GM12873 (cell line): ENCODE data around the gene FREY1.

Experiments
- TF ChIP-seq, protein P1 (sequence below): IDR thresholded peaks from 2 replicates; pipeline ENCODE4 v1.5.1; 2012; ENCODE audit warnings: low read depth, mild to moderate bottlenecking, moderate library complexity, low read length, control low read depth; ENCODE audit not compliant: insufficient read depth; ENCODE audit errors: missing control alignments

FREY1 gene

DNA sequence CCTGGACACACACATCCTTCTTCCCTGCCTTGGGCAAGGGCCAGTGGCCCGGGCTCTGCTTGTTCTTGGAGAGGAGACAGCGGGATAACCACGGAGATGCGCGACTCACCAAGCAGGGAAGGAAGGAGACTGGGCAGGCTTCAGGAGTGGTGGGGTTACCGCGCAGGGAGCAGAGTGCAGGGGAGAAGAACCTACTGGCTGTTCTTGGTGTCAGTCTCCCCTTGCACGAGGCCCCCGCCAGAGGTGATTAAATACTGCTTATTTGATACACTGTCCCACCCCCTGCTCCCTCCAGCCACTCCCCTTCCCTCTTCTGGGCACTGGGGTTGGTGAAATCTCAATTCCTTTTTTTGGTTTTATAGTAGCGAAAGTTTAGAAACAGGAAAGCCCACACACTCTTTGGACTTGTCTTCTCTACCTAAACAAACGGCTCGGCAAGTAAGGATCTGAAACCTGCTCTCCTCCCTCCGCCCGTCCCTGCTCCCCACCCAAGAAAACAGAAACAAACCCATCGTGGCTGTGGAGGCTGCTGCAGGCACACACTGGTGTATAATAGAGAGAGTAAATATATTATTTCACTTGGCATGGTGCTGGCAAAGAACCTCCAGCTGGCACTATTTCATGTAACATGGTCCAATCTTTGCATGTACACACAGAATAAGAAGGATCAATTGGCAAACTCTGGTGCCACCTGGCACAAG is 26.2 kb upstream of the FREY1 start:
- TF ChIP-seq, protein P1, sequence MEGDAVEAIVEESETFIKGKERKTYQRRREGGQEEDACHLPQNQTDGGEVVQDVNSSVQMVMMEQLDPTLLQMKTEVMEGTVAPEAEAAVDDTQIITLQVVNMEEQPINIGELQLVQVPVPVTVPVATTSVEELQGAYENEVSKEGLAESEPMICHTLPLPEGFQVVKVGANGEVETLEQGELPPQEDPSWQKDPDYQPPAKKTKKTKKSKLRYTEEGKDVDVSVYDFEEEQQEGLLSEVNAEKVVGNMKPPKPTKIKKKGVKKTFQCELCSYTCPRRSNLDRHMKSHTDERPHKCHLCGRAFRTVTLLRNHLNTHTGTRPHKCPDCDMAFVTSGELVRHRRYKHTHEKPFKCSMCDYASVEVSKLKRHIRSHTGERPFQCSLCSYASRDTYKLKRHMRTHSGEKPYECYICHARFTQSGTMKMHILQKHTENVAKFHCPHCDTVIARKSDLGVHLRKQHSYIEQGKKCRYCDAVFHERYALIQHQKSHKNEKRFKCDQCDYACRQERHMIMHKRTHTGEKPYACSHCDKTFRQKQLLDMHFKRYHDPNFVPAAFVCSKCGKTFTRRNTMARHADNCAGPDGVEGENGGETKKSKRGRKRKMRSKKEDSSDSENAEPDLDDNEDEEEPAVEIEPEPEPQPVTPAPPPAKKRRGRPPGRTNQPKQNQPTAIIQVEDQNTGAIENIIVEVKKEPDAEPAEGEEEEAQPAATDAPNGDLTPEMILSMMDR: no peak

DNA sequence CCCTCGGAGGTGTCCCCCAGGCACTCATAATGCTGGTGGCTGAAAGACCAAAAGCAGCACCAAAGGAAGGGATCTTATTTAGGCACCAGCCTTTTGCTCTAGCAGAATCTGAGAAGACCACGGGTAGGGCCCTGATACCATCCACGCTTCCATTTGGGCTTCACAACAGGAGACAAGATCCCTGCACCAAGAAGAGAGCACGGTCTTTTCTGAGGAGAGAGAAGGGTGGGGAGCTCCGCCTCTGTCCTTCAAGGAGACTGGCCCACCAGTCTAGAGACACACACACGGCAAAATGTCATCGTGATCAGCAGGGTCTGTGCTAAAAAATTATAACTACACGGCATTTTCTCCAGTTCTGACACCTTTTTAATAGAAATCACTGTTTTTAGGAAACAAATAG is 25.1 kb upstream of the FREY1 start:
- TF ChIP-seq, protein P1: no peak

DNA sequence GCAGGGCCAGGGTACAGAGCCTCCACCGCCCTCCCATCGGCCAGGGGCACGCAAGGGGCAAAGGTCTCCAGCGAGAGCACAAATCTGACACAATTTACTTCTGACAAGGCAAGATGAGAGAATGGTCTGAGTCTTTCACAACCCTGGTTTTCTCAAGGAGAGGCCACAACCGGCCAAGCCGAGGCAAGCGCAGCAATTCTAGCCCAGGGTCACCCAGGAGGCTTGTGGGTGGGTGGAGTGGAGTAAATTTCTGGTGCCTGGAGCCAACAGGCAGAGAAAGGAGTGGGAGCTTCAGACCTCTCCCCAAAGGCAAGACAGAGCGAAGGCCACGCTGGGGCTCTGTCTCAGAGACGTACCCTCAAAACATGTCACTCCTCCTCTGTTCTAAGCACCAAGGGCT is 24.7 kb upstream of the FREY1 start:
- TF ChIP-seq, protein P1: no peak

DNA sequence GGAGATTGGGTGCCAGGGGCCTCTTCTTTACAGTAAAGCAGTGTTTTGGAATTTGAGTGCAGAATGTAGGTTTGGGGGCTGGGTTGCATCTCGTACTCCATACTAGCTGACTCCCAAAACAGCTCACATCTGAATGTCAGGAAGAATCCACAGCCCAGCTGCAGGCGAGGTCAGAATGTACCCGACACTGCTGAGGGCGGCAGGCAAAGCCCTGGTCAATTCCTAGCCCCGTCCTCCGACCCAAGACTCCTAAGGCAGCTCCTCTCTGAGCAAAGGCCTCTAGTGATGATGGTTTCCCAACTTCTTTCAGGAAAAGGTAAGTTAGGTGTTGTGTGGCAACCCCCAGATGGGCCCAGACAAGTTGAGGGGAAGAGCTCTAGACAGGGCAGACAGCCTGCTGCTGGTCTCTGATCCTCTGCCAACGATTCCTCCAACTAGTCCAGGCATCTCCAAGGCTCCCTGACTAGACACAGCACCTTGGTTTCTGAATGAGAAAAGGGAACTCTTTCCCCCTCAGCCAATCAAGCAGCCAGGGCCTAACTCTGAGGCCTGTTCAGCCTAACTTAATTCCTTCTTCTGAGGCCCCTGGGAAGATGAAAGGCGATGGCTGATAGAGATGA is 24.0 kb upstream of the FREY1 start:
- TF ChIP-seq, protein P1: no peak

DNA sequence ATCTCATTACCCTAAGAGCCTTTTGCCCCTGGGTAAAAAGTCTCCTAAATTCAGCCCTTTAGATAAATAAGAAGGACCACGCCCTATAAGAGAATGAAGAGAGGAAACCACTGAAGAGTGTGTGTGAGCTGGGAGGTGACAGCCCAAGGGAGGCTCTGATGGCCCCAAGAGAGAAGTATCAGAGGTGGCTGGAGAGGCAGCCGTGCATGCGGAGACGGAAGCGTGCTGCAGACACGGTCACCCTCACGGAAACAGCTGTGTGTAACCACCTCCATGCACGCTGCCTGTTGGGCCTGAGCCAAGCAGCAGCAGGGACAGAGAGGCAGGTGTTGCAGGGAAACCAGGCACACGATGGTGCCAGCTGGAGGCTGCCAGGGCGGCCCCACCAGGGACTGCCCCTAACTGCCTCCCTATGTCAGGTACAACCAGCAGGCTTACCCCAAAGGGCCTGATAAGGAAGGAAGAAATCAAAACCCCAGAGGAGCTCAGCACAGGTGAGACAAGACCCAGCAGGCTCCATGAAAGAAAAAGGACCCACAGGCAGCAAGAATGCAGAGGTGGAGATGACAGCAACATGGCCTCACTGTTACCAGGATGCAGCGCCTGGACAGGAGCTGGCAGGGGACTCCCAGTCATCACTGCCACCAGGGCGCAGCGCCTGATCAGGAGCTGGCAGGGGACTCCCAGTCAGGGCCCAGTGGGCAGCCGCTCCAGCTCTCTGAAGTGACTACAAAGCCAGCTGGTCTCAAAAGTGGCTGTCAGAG is 23.1 kb upstream of the FREY1 start:
- TF ChIP-seq, protein P1: no peak

DNA sequence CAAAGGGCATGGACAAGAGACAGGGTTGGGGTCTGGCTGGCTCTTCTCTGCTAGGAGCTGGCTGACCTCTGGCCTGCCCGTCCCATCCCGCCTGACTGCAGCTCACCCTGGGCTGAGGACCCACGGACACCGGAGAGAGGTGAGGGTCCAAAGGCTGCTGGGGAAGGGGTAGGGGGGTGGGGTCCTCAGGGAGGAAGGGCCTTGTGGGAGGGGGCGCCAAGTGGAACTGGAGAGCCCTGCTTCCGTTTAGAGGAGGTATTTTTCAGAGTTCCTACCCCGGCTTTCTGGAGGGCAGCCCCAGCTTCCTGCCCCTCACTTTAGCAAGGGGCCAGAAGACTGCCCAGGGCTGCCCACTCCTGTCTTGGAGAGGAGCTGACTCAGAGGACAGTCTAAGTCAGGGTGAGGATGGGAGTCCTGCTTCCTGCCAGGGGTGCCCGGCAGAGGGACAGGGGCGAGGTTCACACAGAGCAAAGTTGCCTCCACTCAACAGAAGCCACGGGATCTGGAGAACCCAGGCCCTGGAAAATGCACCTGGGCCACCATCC is 22.5 kb upstream of the FREY1 start:
- TF ChIP-seq, protein P1: no peak
